ENCODE measurements around the gene MIA3.
"Not testable (repeated sequence)": the region's sequence is repeated elsewhere in the genome, so short reads cannot be mapped to it uniquely, and the experiment has no call there.

Gene MIA3

GRCh38 chr1:222656391-222657155 lies 38.7 kb downstream of the MIA3 start:
- DNase-seq (ENCODE audit: low spot score): no peak
- no peak for TF ChIP-seq CTCF (IDR thresholded peaks at IDR 0.05; ENCODE audit: extremely low read depth, insufficient read depth, missing control alignments)
- in situ Hi-C loops (cut with MboI; ENCODE audit: low pct_unique_long_range_greater_than_20kb, low sequenced_read_pairs, unreplicated experiment): no loop called here

- in situ Hi-C loops (cut with MboI; ENCODE audit: low pct_unique_long_range_greater_than_20kb, low sequenced_read_pairs, unreplicated experiment): no loop called here
- TF ChIP-seq CTCF (IDR thresholded peaks at IDR 0.05; ENCODE audit: extremely low read depth, insufficient read depth, missing control alignments): no peak
- DNase-seq (ENCODE audit: low spot score): no peak
Measured at GRCh38 chr1:222657899-222658298, 40.0 kb downstream of the MIA3 start.

- in situ Hi-C loops (cut with MboI; ENCODE audit: low pct_unique_long_range_greater_than_20kb, low sequenced_read_pairs, unreplicated experiment): no loop called here
- no peak for TF ChIP-seq CTCF (IDR thresholded peaks at IDR 0.05; ENCODE audit: extremely low read depth, insufficient read depth, missing control alignments)
Measured at GRCh38 chr1:222663431-222663934, 45.6 kb downstream of the MIA3 start.

GRCh38 chr1:222665964-222666363 lies 48.1 kb downstream of the MIA3 start:
- in situ Hi-C loops (cut with MboI; ENCODE audit: low pct_unique_long_range_greater_than_20kb, low sequenced_read_pairs, unreplicated experiment): no loop called here
- no peak for TF ChIP-seq CTCF (IDR thresholded peaks at IDR 0.05; ENCODE audit: extremely low read depth, insufficient read depth, missing control alignments)
- DNase-seq (ENCODE audit: low spot score): no peak

More at GRCh38 chr1:222663431-222663934, 45.6 kb downstream of the MIA3 start:
- DNase-seq (ENCODE audit: low spot score): no peak

GRCh38 chr1:222668184-222668583 lies 50.3 kb downstream of the MIA3 start:
- DNase-seq (ENCODE audit: low spot score); in situ Hi-C loops (cut with MboI; ENCODE audit: low pct_unique_long_range_greater_than_20kb, low sequenced_read_pairs, unreplicated experiment): not testable (repeated sequence)

- DNase-seq (ENCODE audit: low spot score); in situ Hi-C loops (cut with MboI; ENCODE audit: low pct_unique_long_range_greater_than_20kb, low sequenced_read_pairs, unreplicated experiment): not testable (repeated sequence)
Measured at GRCh38 chr1:222669107-222669506, 51.2 kb downstream of the MIA3 start.

GRCh38 chr1:222670110-222670509 lies 52.2 kb downstream of the MIA3 start:
- TF ChIP-seq CTCF (IDR thresholded peaks at IDR 0.05; ENCODE audit: extremely low read depth, insufficient read depth, missing control alignments): no peak
- in situ Hi-C loops (cut with MboI; ENCODE audit: low pct_unique_long_range_greater_than_20kb, low sequenced_read_pairs, unreplicated experiment): no loop called here
- DNase-seq (ENCODE audit: low spot score): no peak
